ENCODE results near the gene FHL3.
"Not testable (repeated sequence)": the region's sequence is repeated elsewhere in the genome, so short reads cannot be mapped to it uniquely, and the experiment has no call there.

Gene FHL3

DNA sequence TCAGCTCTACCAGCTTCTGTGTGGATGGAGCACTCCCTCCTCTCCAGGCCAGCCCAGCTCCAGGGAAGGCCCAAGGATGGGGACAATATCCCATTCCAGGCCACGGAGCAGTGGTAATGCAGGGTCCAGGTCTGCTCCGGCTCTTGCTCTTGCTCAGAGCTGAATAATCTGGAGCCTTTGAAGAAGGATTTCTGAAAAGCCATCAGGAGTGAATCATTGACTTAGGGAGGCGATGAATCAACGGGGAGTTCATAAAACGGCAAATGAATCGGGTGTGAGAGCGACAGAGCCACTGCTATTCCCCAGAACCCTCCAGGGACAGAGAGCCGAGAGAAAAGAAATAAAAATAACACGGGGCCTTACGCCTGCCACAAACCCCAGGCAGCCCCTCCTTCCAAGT is 33.5 kb upstream of the FHL3 start:
- H3K4me3 ChIP-seq (ENCODE audit: low read depth in 1 of 2, low read length in 1 of 2) = no peak overlapping the region
- no peaks in the 10 kb centered on the region for H3K36me3 ChIP-seq
- no peaks in the 10 kb centered on the region for H3K9me3 ChIP-seq
- H3K27ac ChIP-seq = no peak overlapping the region
- H3K4me1 ChIP-seq (ENCODE audit: control insufficient read depth in 1 of 2, insufficient read depth in 1 of 2, low read depth in 1 of 2, low read length in 1 of 2) = no peaks in the 10 kb centered on the region
- H3K27me3 ChIP-seq = peaks cover 67% of the 10 kb centered on the region
- TF ChIP-seq, protein P1, sequence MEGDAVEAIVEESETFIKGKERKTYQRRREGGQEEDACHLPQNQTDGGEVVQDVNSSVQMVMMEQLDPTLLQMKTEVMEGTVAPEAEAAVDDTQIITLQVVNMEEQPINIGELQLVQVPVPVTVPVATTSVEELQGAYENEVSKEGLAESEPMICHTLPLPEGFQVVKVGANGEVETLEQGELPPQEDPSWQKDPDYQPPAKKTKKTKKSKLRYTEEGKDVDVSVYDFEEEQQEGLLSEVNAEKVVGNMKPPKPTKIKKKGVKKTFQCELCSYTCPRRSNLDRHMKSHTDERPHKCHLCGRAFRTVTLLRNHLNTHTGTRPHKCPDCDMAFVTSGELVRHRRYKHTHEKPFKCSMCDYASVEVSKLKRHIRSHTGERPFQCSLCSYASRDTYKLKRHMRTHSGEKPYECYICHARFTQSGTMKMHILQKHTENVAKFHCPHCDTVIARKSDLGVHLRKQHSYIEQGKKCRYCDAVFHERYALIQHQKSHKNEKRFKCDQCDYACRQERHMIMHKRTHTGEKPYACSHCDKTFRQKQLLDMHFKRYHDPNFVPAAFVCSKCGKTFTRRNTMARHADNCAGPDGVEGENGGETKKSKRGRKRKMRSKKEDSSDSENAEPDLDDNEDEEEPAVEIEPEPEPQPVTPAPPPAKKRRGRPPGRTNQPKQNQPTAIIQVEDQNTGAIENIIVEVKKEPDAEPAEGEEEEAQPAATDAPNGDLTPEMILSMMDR (IDR thresholded peaks at IDR 0.05) = no peak

DNA sequence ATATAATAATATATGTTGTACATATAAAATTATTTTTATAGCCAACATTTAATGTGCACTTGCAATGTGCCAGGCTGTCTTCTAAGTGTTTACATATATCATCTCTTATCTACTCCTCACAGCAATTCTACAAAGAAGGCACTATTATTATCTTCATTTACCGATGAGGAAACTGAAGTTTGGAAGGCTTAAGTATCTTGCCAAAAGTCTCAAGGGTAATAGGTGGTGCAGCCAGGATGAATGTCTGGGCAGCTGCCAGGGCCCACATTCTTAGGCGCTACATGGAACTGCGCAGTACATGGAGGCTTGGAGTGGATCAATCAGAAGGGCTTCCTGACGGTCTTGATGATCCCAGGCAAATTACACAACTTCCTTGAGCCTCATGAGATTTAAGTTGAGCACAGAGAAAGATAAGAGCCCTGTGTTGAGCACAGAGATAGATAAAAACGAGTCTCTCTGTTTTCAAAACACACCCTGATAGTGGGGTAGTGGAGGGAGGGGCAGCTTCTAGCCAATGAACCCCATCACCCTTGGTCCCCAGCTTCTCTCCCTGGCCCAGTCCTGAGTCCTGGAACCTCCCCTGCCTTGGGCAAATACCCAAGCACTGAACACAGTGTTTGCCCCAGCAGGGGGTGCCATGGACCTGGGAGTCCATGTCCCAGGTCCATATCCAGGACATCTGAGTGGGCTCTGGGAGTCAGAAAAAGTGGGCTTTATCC is 32.1 kb upstream of the FHL3 start:
- TF ChIP-seq, protein P1 (IDR thresholded peaks at IDR 0.05) = no peak
- H3K27me3 ChIP-seq = peaks cover 52% of the 10 kb centered on the region
- H3K36me3 ChIP-seq = no peaks in the 10 kb centered on the region
- H3K9me3 ChIP-seq = no peaks in the 10 kb centered on the region
- no peak overlapping the region for H3K27ac ChIP-seq
- H3K4me3 ChIP-seq (ENCODE audit: low read depth in 1 of 2, low read length in 1 of 2) = no peak overlapping the region
- no peaks in the 10 kb centered on the region for H3K4me1 ChIP-seq (ENCODE audit: control insufficient read depth in 1 of 2, insufficient read depth in 1 of 2, low read depth in 1 of 2, low read length in 1 of 2)

DNA sequence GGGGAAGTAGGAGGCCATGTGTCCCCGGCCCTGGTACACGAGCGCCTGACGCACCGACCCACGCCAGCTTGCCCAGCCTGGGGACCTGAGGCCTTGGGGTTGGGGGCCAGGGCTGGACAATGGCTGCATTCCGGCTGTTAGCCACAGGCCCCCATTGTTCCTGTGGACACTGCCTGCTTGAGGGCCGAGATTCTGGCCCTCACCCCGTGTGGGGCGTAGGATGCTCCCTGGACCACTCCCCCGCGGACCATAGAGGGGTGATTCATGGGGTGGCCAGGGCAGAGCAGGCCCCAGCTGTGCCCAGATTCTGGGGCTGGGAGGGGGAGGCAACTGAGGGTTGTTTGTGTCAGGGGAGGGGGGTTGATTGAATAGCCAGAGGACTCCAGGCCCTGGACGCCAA is 29.6 kb upstream of the FHL3 start:
- H3K4me1 ChIP-seq (ENCODE audit: control insufficient read depth in 1 of 2, insufficient read depth in 1 of 2, low read depth in 1 of 2, low read length in 1 of 2) = no peaks in the 10 kb centered on the region
- H3K4me3 ChIP-seq (ENCODE audit: low read depth in 1 of 2, low read length in 1 of 2) = no peak overlapping the region
- no peak overlapping the region for H3K27ac ChIP-seq
- H3K27me3 ChIP-seq = peaks cover 48% of the 10 kb centered on the region
- H3K36me3 ChIP-seq = no peaks in the 10 kb centered on the region
- TF ChIP-seq, protein P1 (IDR thresholded peaks at IDR 0.05) = no peak
- H3K9me3 ChIP-seq = no peaks in the 10 kb centered on the region

DNA sequence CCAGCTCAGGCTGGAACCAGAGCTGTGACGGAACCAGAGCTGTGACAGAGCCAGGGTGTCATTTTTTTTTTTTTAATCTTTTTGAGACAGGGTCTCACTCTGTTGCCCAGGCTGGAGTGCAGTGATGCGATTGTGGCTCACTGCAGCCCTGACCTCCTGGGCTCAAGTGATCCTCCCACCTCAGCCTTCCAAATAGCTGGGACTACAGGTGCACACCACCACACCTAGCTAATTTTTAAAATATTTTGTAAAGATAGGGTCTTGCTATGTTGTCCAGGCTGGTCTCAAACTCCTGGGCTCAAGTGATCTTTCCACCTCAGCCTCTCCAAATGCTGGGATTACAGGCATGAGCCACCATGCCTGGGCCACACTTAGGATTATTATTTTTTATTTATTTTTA is 27.7 kb upstream of the FHL3 start:
- H3K9me3 ChIP-seq; H3K27ac ChIP-seq; H3K4me3 ChIP-seq (ENCODE audit: low read depth in 1 of 2, low read length in 1 of 2); H3K36me3 ChIP-seq; H3K4me1 ChIP-seq (ENCODE audit: control insufficient read depth in 1 of 2, insufficient read depth in 1 of 2, low read depth in 1 of 2, low read length in 1 of 2): not testable (repeated sequence)
- peaks cover 39% of the 10 kb centered on the region for H3K27me3 ChIP-seq

DNA sequence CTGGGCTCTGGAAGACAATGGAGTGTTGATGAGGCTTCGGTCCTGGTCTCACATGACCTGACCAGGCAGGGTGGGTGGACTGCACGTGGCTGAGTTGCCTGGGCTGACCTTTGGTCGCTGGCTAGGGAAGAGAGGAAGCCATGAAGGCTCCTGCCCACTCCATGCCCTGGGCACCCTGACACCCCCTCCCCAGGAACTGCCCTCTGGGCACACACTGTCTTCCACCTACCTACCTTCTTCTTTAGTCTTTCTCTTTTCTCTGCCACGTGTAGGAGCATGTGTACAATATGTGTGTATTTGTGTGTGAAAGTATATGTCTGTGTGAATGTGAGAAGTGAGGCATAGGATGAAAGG is 26.2 kb upstream of the FHL3 start:
- Histone ChIP-seq H3K27me3 (peaks cover 30% of the 10 kb centered on the region), H3K9me3 (no peaks in the 10 kb centered on the region), H3K4me3 (ENCODE audit: low read depth in 1 of 2, low read length in 1 of 2) (no peak overlapping the region), H3K27ac (no peak overlapping the region), H3K4me1 (ENCODE audit: control insufficient read depth in 1 of 2, insufficient read depth in 1 of 2, low read depth in 1 of 2, low read length in 1 of 2) (peaks cover 6 to 7% of the 10 kb centered on the region in 2 experiments), H3K36me3 (peaks cover under 1% of the 10 kb centered on the region)
- TF ChIP-seq, protein P1 (IDR thresholded peaks at IDR 0.05) = no peak

DNA sequence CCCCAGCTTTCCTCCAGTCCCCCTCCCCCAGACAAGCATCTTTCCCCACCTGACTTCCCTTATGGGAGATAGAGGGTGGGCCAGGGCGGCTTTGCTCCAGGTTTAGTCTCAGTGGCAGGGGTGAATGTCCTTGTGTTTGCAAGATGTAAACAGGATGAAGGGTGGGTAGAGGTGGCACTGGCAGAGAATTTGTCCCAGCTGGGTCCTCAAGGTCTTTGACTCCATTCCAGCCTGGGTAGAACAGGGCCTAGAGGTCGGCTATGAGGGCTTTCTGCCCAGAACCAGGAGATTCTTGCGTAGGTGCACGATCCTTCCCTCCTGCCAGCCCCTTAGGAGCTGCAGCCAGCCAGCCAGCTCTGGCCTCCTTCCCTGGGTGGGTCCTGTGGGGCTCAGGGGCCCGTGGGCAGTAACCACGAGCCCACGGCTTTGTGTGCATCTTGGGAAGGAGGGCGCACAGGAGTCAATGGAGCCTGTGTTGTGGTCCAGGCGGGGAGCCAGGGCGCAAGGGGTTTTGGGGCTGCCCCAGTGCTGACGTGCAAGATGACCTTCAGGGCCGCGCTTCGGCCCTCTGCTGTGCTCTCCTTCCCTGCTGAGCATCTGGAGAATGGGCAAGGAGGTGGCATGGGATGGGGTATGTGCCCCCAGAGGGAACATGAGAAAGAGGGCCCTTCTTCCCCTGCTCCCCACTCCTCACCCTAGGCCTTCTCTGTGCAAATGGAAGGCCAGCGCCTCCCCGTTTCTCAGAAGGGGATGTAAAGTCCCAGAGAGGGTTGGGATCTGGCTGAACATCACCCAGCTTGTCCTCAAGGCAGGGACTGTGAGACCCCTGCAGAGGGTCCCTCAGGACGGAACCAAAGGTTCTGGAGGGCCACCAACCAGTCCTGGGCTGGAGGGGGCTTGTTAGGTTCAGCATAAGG is 25.5 kb upstream of the FHL3 start:
- H3K4me1 ChIP-seq (ENCODE audit: control insufficient read depth in 1 of 2, insufficient read depth in 1 of 2, low read depth in 1 of 2, low read length in 1 of 2) = peaks cover 10 to 11% of the 10 kb centered on the region in 2 experiments

More for the DNA sequence above, 25.5 kb upstream of the FHL3 start:
- H3K36me3 ChIP-seq = peaks cover 6% of the 10 kb centered on the region
- no peak overlapping the region for H3K4me3 ChIP-seq (ENCODE audit: low read depth in 1 of 2, low read length in 1 of 2)
- no peak overlapping the region for H3K27ac ChIP-seq
- TF ChIP-seq, protein P1 (IDR thresholded peaks at IDR 0.05) = no peak
- H3K27me3 ChIP-seq = peaks cover 30% of the 10 kb centered on the region
- H3K9me3 ChIP-seq = no peaks in the 10 kb centered on the region

All from neutrophil (primary cell).